Sigmoid colon (tissue), 4 donors: ENCODE results near the gene PIAS2.

Experiments used
- CTCF ChIP-seq, 4 experiments: fragments of 450-650 bp in 3 of 4; fragments of 200-600 bp in 1 of 4; IDR thresholded peaks; one replicate each; pipeline ENCODE4 v1.5.1; 2016 to 2019; ENCODE audit warnings: antibody characterized with exemption in 4 of 4, mild to moderate bottlenecking in 3 of 4, moderate library complexity in 2 of 4
- EP300 ChIP-seq, 4 donors: sonication (generic); formaldehyde crosslinking; IDR thresholded peaks; one replicate each; pipeline ENCODE4 v1.6.1; 2017; ENCODE audit warnings: antibody characterized with exemption in 4 of 4
- POLR2A ChIP-seq, 2 donors: fragments of 450-650 bp; IDR thresholded peaks; one replicate each; pipeline ENCODE4 v1.6.1; 2016; ENCODE audit warnings: antibody characterized with exemption in 2 of 2, mild to moderate bottlenecking in 2 of 2, moderate library complexity in 2 of 2
- POLR2AphosphoS5 ChIP-seq, 4 donors: sonication (generic); formaldehyde crosslinking; IDR thresholded peaks; one replicate each; pipeline ENCODE4 v1.6.1; 2017; ENCODE audit warnings: antibody characterized with exemption in 4 of 4

DNA sequence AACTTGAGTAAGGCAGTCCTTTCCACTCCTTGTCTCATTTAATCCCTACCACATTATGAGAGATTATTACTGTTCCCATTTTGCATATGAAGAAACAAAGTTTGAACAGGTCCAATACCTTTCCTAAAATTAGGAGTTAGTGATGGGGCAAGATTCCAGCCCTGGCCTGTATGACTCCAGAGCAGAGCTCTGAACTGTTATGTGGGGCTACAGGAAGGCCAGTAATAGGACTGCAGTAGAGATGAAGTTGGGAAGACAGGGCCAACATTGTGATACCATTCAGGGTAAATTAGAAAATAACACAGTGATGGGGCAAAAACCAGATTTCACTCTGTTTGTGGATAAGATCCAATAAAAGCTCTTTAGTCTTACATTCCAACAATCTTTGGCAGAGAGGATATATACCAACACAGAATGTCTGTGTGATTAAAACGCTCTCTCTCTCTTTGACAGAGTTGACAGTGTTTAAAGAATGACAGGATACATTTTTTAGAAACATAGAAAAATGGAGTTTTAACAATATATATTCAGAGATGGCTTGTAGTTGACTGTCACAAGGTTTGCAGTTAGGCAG, 22.8 kb upstream of the PIAS2 start:
- TF ChIP-seq POLR2AphosphoS5 (IDR thresholded peaks at IDR 0.05) (no peak), CTCF (IDR thresholded peaks at IDR 0.05) (no peak), POLR2A (IDR thresholded peaks at IDR 0.05) (no peak), EP300 (IDR thresholded peaks at IDR 0.05) (no peak)
